ENCODE measurements around the gene EXT2.

Gene EXT2

DNA sequence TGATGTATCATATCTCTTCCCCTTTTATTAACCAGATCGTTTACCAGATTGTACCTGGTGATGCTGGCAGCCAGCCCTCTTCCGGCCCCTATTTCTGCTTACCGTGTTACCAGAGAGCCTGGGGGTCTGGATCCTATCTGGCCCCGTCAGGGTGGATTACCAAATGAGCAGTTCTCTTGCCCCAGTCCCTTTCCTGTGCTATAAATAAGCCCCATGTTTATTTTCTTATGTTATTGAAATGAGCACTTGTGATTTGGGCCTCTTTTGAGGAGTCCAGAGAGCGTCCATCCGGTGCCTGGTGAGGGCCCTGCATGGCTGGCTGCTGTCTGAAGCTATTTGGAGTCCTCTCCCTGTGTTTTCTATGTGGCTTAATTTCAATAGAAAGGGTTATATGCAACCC lies 154.9 kb downstream of the EXT2 start:
- POLR2A ChIA-PET, result no interaction called here
- CTCF ChIA-PET, result no interaction called here
- TF ChIP-seq, protein P1, sequence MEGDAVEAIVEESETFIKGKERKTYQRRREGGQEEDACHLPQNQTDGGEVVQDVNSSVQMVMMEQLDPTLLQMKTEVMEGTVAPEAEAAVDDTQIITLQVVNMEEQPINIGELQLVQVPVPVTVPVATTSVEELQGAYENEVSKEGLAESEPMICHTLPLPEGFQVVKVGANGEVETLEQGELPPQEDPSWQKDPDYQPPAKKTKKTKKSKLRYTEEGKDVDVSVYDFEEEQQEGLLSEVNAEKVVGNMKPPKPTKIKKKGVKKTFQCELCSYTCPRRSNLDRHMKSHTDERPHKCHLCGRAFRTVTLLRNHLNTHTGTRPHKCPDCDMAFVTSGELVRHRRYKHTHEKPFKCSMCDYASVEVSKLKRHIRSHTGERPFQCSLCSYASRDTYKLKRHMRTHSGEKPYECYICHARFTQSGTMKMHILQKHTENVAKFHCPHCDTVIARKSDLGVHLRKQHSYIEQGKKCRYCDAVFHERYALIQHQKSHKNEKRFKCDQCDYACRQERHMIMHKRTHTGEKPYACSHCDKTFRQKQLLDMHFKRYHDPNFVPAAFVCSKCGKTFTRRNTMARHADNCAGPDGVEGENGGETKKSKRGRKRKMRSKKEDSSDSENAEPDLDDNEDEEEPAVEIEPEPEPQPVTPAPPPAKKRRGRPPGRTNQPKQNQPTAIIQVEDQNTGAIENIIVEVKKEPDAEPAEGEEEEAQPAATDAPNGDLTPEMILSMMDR (IDR thresholded peaks at IDR 0.05; ENCODE audit: control extremely low read depth, extremely low read depth, low read depth, missing control alignments), result no peak
- no peak for DNase-seq (ENCODE audit: extremely low spot score)

DNA sequence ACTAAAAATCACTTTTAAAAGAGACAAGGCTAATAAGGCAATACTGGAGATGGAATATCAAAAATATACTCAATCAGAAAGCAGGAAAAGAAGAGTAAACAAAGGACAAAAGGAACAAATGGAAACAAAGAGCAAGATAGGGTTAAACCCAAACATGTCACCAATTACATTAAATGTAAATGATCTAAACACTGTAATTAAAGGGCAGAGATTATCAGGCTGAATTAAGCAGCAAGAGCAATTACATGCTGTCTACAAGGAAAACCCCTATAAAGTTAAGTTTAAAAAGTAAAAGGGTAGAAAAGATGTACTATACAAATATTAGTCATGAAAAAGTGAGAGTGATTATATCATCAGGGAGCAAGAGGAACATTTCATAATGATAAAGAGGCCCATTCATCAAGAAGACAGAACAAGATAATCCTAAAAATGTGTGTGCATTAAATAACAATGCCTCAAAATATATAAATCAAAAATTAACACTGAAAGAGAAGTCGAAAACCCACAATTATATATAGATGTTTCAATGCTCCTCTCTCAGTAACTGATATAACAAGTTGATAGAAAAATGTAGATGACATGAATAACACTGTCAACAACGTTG lies 157.6 kb downstream of the EXT2 start:
- no peak for DNase-seq (ENCODE audit: extremely low spot score)
- TF ChIP-seq, protein P1 (IDR thresholded peaks at IDR 0.05; ENCODE audit: control extremely low read depth, extremely low read depth, low read depth, missing control alignments), result no peak
- CTCF ChIA-PET, result interaction anchor here (1.0 to 1.6 kb wide), 2 partner anchors 14 to 16 kb away, joined by 3 to 4 read pairs; no protein-coding TSS in a partner anchor
- POLR2A ChIA-PET, result no interaction called here

- ChIA-PET CTCF (no interaction called here), POLR2A (no interaction called here)
- no peak for DNase-seq (ENCODE audit: extremely low spot score)
- TF ChIP-seq, protein P1 (IDR thresholded peaks at IDR 0.05; ENCODE audit: control extremely low read depth, extremely low read depth, low read depth, missing control alignments), result no peak
Measured at GRCh38 chr11:44255406-44256071, 160.1 kb downstream of the EXT2 start.

- DNase-seq (ENCODE audit: extremely low spot score), result no peak
- POLR2A ChIA-PET, result no interaction called here
- TF ChIP-seq, protein P1 (IDR thresholded peaks at IDR 0.05; ENCODE audit: control extremely low read depth, extremely low read depth, low read depth, missing control alignments), result no peak
- CTCF ChIA-PET, result interaction anchor here (1.3 to 3.0 kb wide), 3 partner anchors 22 to 165 kb away, joined by 3 to 14 read pairs (median 3); no protein-coding TSS in a partner anchor
Measured at GRCh38 chr11:44256673-44257291, 161.3 kb downstream of the EXT2 start.

- POLR2A ChIA-PET, result no interaction called here
- TF ChIP-seq, protein P1 (IDR thresholded peaks at IDR 0.05; ENCODE audit: control extremely low read depth, extremely low read depth, low read depth, missing control alignments), result no peak
- CTCF ChIA-PET, result interaction anchor here (1.3 to 3.0 kb wide), 3 partner anchors 23 to 166 kb away, joined by 3 to 14 read pairs (median 3); no protein-coding TSS in a partner anchor
- DNase-seq (ENCODE audit: extremely low spot score), result no peak
Measured at GRCh38 chr11:44257338-44258189, 162.1 kb downstream of the EXT2 start.

DNA sequence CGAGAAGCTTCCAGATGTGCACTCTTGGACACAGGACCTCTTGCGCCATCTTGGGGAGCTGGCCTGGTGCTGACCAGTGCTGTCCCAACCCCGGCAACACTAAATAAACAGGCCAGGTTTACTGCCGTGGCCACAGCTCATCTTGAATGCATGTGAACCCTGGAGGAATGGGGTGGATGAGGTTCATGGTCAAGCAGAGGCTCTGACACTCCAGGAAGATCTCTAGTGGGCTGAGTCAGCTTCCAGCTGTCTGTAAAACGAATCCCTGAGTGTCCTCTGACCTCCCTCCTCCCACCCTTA lies 162.7 kb downstream of the EXT2 start:
- no peak for DNase-seq (ENCODE audit: extremely low spot score)
- TF ChIP-seq, protein P1 (IDR thresholded peaks at IDR 0.05; ENCODE audit: control extremely low read depth, extremely low read depth, low read depth, missing control alignments), result no peak
- ChIA-PET POLR2A (no interaction called here), CTCF (interaction anchor here (1.3 to 3.0 kb wide), 4 partner anchors 11 to 166 kb away, joined by 3 to 14 read pairs (median 4); no protein-coding TSS in a partner anchor)

Data from GM10248 (cell line).